Measurements from ENCODE around the gene LRRC61.

Gene LRRC61

DNA sequence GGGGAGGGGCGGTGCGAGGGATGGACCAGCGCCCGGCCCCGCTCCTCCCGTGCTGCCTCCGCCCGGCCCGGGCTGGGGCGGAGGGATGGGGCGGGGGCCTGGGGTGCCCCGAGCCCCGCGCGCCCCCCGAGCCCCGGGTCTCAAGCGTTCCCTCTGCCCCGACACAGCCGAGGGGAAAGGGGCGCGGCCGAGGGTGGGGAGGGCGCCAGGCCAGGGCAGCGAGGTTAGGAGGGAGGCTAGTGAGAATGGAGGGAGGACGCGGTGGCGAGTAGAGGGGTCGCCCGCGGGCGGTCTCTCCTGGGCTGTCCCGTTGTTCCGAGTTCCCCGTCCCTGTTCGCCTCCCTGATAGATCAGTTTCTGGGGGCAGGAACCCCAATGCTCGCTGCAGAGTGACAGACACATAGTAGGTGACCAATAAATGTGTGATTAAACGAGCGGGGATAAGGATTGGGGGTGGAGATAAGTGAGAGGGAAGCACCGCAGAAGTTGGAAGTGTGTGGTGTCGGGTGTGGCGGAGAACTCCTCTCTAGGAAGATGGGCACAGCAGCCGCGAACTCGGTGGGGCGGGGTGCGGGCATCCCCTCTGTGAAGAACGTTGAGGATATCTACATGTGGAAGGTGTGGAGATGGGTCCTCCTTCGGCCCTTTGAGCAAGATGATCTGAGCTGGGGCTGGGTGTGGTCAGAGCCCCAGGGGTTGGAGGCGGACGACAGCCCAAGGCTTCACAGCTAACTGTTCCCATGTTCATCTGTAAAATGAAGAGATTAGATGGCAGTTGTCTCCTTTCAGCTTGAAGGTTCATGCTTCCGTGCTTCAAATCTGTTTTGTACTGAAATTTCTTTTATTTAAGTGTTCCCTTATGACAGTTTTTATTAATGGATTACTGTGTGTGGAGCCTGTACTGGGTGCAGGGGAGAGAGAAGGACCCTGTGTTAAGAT is 56.6 kb downstream of the LRRC61 start:
- H3K9me3 ChIP-seq (ENCODE audit: insufficient read depth, low read length), result no peaks in the 10 kb centered on the region
- H3K4me3 ChIP-seq (ENCODE audit: insufficient read depth, low read length, poor library complexity, severe bottlenecking), result peak overlapping the region; percentile 91
- no peak for TF ChIP-seq EZH2phosphoT487 (conservative IDR thresholded peaks at IDR 0.05; ENCODE audit: low read length)
- TF ChIP-seq, protein P1, sequence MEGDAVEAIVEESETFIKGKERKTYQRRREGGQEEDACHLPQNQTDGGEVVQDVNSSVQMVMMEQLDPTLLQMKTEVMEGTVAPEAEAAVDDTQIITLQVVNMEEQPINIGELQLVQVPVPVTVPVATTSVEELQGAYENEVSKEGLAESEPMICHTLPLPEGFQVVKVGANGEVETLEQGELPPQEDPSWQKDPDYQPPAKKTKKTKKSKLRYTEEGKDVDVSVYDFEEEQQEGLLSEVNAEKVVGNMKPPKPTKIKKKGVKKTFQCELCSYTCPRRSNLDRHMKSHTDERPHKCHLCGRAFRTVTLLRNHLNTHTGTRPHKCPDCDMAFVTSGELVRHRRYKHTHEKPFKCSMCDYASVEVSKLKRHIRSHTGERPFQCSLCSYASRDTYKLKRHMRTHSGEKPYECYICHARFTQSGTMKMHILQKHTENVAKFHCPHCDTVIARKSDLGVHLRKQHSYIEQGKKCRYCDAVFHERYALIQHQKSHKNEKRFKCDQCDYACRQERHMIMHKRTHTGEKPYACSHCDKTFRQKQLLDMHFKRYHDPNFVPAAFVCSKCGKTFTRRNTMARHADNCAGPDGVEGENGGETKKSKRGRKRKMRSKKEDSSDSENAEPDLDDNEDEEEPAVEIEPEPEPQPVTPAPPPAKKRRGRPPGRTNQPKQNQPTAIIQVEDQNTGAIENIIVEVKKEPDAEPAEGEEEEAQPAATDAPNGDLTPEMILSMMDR (IDR thresholded peaks at IDR 0.05; ENCODE audit: insufficient read depth, low read length, poor library complexity, severe bottlenecking), result no peak
- peaks cover 21% of the 10 kb centered on the region for H3F3A ChIP-seq (ENCODE audit: insufficient read depth)
- H3K9ac ChIP-seq (ENCODE audit: low read length), result peak overlapping the region; percentile 90
- H3K79me2 ChIP-seq (ENCODE audit: insufficient read depth, low read length), result 0 out of 2 replicates have a peak, but pooled peaks cover 3% of the 10 kb centered on the region
- H3K27ac ChIP-seq (ENCODE audit: low read depth, low read length), result peak overlapping the region; percentile 57
- H3K9me2 ChIP-seq (replicated peaks; ENCODE audit: insufficient read depth, low read length), result no peaks in the 10 kb centered on the region
- no peaks in the 10 kb centered on the region for H3K27me3 ChIP-seq (ENCODE audit: low read length)
- H3K4me2 ChIP-seq (ENCODE audit: low read depth, low read length, poor library complexity, severe bottlenecking), result peak overlapping the region; percentile 82
- H4K20me1 ChIP-seq (ENCODE audit: low read depth, low read length), result no peaks in the 10 kb centered on the region
- peak overlapping the region; percentile 97 for H2AFZ ChIP-seq (ENCODE audit: low read depth, low read length, severe bottlenecking)
- H3K36me3 ChIP-seq (ENCODE audit: low read length), result no peaks in the 10 kb centered on the region

DNA sequence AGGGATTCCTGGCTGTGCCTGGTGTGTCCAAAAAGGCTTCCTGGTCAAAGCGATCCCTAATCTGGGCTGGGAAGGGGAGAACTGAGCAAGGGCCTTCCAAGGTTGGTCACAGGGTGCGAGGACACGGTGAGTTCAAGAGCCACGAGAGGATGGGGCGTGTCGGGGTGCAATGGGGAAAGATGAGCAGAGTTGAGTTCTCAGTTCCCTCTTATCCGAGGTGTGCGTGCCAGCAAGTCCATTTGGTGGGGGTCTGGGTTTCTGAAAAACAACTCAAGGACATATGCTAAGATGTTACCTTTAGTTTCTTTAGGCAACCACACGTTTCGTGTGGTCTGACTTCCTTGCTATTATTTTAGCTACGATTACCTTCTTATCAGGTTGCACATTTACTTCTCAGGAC is 57.3 kb downstream of the LRRC61 start:
- no peaks in the 10 kb centered on the region for H4K20me1 ChIP-seq (ENCODE audit: low read depth, low read length)
- no peaks in the 10 kb centered on the region for H3K9me3 ChIP-seq (ENCODE audit: insufficient read depth, low read length)
- H3K4me3 ChIP-seq (ENCODE audit: insufficient read depth, low read length, poor library complexity, severe bottlenecking), result peak overlapping the region; percentile 91
- H3K27me3 ChIP-seq (ENCODE audit: low read length), result no peaks in the 10 kb centered on the region
- H3K27ac ChIP-seq (ENCODE audit: low read depth, low read length), result peak overlapping the region; percentile 57; the same call in 1 of the 2 replicates
- H3K4me2 ChIP-seq (ENCODE audit: low read depth, low read length, poor library complexity, severe bottlenecking), result peak overlapping the region; percentile 82
- H3K36me3 ChIP-seq (ENCODE audit: low read length), result no peaks in the 10 kb centered on the region
- peaks cover 21% of the 10 kb centered on the region for H3F3A ChIP-seq (ENCODE audit: insufficient read depth)
- H2AFZ ChIP-seq (ENCODE audit: low read depth, low read length, severe bottlenecking), result no peak overlapping the region
- H3K9me2 ChIP-seq (replicated peaks; ENCODE audit: insufficient read depth, low read length), result no peaks in the 10 kb centered on the region
- H3K9ac ChIP-seq (ENCODE audit: low read length), result peak overlapping the region; percentile 90; the same call in 1 of the 2 replicates
- TF ChIP-seq, protein P1 (IDR thresholded peaks at IDR 0.05; ENCODE audit: insufficient read depth, low read length, poor library complexity, severe bottlenecking), result no peak
- no peak for TF ChIP-seq EZH2phosphoT487 (conservative IDR thresholded peaks at IDR 0.05; ENCODE audit: low read length)
- H3K79me2 ChIP-seq (ENCODE audit: insufficient read depth, low read length), result 0 out of 2 replicates have a peak, but pooled peaks cover 3% of the 10 kb centered on the region

GRCh38 chr7:150381096-150381495 is 57.9 kb downstream of the LRRC61 start:
- H3K27me3 ChIP-seq (ENCODE audit: low read length), result no peaks in the 10 kb centered on the region
- no peak overlapping the region for H2AFZ ChIP-seq (ENCODE audit: low read depth, low read length, severe bottlenecking)
- peak overlapping the region; percentile 33; the same call in 1 of the 2 replicates for H3K27ac ChIP-seq (ENCODE audit: low read depth, low read length)
- peak overlapping the region; percentile 82 for H3K4me2 ChIP-seq (ENCODE audit: low read depth, low read length, poor library complexity, severe bottlenecking)
- no peaks in the 10 kb centered on the region for H4K20me1 ChIP-seq (ENCODE audit: low read depth, low read length)
- H3K9ac ChIP-seq (ENCODE audit: low read length), result no peak overlapping the region
- H3K36me3 ChIP-seq (ENCODE audit: low read length), result no peaks in the 10 kb centered on the region
- H3K4me3 ChIP-seq (ENCODE audit: insufficient read depth, low read length, poor library complexity, severe bottlenecking), result no peak overlapping the region
- TF ChIP-seq, protein P1 (IDR thresholded peaks at IDR 0.05; ENCODE audit: insufficient read depth, low read length, poor library complexity, severe bottlenecking), result no peak
- no peak for TF ChIP-seq EZH2phosphoT487 (conservative IDR thresholded peaks at IDR 0.05; ENCODE audit: low read length)
- no peaks in the 10 kb centered on the region for H3K9me2 ChIP-seq (replicated peaks; ENCODE audit: insufficient read depth, low read length)
- peaks cover 17% of the 10 kb centered on the region for H3F3A ChIP-seq (ENCODE audit: insufficient read depth)
- H3K79me2 ChIP-seq (ENCODE audit: insufficient read depth, low read length), result 0 out of 2 replicates have a peak, but pooled peaks cover 3% of the 10 kb centered on the region
- no peaks in the 10 kb centered on the region for H3K9me3 ChIP-seq (ENCODE audit: insufficient read depth, low read length)

Data from SU-DHL-6 (cell line).